LNCaP clone FGC (cell line): ENCODE measurements around the gene NEFH.

Experiments
- DNase-seq: peaks from one replicate; pipeline ENCODE4 v3.0.0-alpha.2; 2011; ENCODE audit warnings: low read depth
- H3K4me3 ChIP-seq: 2 replicates; pipeline ENCODE4 v1.5.1; 2011; ENCODE audit warnings: mild to moderate bottlenecking, low read depth, low read length, control low read depth
- TF ChIP-seq, protein P1 (sequence below): IDR thresholded peaks from 2 replicates; pipeline ENCODE4 v1.5.1; 2012; ENCODE audit warnings: mild to moderate bottlenecking; ENCODE audit not compliant: control insufficient read depth, insufficient read depth; ENCODE audit errors: extremely low read depth

Gene NEFH

DNA sequence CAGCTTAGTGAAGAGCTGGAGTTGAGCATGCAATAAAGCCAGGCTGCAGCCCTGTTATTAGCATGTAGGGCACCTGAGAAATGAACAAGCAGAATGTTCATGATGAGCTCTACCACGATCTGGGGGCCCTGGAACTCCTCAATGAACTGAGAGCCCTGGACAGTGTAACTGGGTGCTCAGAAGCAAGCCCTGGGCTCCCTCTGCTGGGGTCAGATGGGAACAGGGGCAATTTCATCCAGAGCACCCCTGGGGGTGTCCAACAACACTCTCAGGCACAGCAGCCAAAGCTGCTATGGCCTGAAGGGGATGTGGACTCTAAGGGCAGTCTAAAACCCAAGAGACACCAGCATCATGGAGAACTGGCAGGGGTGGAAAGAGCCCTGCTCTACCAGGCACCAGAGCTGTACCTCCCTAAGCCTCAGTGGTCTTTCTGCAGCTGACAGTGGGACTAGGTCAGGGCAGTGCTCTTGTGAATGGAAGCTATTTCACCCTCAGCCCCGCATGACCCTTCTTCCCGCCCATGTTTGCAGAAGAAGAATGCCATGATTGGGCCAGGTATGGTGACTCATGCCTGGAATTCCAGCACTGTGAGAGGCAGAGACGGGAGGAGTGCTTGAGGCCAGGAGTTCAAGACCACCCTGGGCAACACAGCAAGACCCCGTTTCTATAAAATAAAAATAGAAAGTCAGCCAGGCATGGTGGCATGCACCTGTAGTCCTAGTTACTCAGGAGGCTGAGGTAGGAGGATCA is 44.6 kb downstream of the NEFH start:
- no peak for DNase-seq

DNA sequence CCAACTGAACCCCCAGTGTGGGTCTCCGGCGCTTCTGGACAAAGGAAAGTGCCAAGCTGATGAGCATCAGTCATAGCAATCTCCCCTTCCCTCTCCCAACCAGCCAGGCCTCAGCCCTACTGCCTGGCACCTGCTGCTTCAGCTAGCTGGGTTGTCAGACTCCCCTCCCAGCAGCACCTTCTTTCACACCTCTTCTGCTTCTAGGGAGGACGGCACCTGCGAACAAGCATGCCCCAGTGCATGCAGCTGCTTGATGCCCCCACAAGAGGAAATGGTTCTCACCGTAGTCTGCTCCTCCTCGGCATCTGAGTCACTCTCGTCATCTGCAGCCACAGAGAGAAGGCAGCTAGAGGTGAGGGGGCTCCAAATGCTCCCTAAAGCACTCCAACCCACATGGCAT is 48.1 kb downstream of the NEFH start:
- H3K4me3 ChIP-seq = no peak overlapping the region
- TF ChIP-seq, protein P1, sequence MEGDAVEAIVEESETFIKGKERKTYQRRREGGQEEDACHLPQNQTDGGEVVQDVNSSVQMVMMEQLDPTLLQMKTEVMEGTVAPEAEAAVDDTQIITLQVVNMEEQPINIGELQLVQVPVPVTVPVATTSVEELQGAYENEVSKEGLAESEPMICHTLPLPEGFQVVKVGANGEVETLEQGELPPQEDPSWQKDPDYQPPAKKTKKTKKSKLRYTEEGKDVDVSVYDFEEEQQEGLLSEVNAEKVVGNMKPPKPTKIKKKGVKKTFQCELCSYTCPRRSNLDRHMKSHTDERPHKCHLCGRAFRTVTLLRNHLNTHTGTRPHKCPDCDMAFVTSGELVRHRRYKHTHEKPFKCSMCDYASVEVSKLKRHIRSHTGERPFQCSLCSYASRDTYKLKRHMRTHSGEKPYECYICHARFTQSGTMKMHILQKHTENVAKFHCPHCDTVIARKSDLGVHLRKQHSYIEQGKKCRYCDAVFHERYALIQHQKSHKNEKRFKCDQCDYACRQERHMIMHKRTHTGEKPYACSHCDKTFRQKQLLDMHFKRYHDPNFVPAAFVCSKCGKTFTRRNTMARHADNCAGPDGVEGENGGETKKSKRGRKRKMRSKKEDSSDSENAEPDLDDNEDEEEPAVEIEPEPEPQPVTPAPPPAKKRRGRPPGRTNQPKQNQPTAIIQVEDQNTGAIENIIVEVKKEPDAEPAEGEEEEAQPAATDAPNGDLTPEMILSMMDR = no peak
- no peak for DNase-seq

More for the DNA sequence above, 44.6 kb downstream of the NEFH start:
- no peak overlapping the region for H3K4me3 ChIP-seq
- TF ChIP-seq, protein P1 = peak; percentile 53

DNA sequence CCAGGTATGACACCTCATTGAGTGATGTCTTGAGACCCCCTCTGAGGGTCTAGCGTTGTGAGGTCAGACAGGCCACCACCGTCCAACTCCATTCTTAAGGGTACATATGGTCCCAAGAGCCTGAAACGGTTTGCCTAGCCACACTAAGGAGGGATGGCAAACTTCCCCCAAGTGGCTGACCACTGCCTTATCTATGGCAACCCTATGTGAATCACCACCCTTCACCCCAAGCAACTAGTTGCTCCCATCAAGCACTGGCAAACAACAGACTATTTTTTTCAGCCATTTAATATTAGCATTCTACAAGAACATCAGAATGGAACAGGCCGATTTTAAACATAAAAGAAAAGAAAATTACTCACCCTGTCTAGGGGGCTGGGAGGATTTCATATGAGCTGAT is 50.7 kb downstream of the NEFH start:
- H3K4me3 ChIP-seq = no peak overlapping the region
- DNase-seq = no peak
- TF ChIP-seq, protein P1 = no peak

DNA sequence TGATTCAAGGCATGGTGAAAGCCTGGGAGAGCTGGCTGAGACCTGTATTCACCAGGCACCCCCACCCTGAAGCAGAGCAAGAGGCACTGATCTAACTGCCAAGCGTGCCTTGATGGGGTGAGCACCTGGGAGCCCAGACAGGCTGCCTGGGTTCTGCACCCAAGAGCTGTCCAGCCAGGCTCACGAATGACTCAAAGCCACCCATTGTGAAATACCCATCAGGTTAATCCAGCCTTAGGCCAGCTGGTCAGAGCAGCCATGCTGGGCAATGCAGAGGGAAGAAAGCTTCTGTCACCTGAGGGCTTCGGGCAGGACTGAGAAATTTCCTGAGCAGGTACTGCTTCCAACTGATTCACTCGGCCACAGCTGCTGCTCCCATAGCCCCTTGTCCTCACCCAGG is 51.4 kb downstream of the NEFH start:
- TF ChIP-seq, protein P1 = no peak
- no peak overlapping the region for H3K4me3 ChIP-seq
- no peak for DNase-seq

DNA sequence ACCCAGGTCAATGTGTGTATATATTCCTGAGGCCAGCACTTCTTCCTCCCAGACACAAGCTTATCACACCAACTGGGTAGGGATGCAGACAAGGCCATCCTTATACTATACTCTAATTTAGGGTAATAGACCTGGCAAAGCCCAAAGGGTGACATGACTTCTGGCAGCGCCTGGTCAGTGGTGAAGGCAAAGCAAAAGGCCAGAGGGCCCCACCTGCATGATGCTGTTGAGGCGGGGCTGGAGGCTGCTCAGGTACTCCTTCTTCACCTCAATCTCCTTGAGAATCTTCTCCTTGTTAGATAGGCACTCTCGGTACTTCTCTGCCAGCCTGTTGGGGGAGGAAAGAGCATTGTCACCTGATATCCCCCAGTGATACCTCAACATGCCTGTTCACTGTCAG is 56.4 kb downstream of the NEFH start:
- TF ChIP-seq, protein P1 = no peak
- no peak for DNase-seq
- H3K4me3 ChIP-seq = no peak overlapping the region

DNA sequence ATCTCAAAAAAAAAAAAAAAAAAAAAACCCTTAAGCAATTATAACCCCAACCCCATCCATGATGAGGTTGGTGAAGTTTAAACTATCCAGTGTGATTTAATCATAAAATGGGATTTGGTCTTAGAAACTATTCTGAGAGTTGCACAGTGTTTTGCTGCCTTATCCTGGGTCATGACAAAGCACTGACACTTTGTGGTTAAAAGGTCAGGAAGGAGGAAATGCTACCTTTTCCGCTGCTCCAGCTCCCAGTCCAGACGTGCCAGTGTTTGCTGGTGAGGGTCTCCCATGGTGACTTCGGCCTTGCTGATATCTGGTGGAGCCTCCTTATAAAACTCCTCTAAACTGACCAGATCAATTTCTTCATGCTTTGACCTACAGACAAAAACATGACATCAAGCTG is 59.1 kb downstream of the NEFH start:
- TF ChIP-seq, protein P1 = no peak
- DNase-seq = no peak
- H3K4me3 ChIP-seq = no peak overlapping the region
